Activated CD4-positive, alpha-beta T cell treated with anti-CD3 and anti-CD28 coated beads, Interleukin-2, amount 10 ng/mL, durations not matched to agents 24 days and 14 days (primary cell): ENCODE measurements around the gene HMBS. TPM values are rescaled to one million over a fixed set of nuclear protein-coding genes. Genes with fewer than 3 reads are reported as not detected.

Experiments used
- DNase-seq: peaks from one replicate; pipeline ENCODE4 v3.0.0; 2022
- H3K27ac Mint-ChIP-seq: one replicate; pipeline ENCODE4 v1.8.0; 2022; ENCODE audit warnings: mild to moderate bottlenecking, mixed read lengths
- H3K27me3 Mint-ChIP-seq: one replicate; pipeline ENCODE4 v1.8.0; 2022; ENCODE audit warnings: mixed read lengths
- H3K36me3 Mint-ChIP-seq: one replicate; pipeline ENCODE4 v1.8.0; 2022; ENCODE audit warnings: low read depth, mild to moderate bottlenecking, mixed read lengths
- H3K4me1 Mint-ChIP-seq: one replicate; pipeline ENCODE4 v1.8.0; 2021; ENCODE audit warnings: mixed read lengths
- H3K4me3 Mint-ChIP-seq: one replicate; pipeline ENCODE4 v1.8.0; 2022; ENCODE audit warnings: mild to moderate bottlenecking, moderate library complexity, mixed read lengths
- H3K9me3 Mint-ChIP-seq: one replicate; pipeline ENCODE4 v1.8.0; 2021; ENCODE audit warnings: mixed read lengths
- intact Hi-C: fragments of 100-400 bp; cut with micrococcal nuclease; formaldehyde crosslinking; loops from one replicate; pipeline ENCODE4 v1.15.1; 2023
- total RNA-seq: library from RNA; stranded (reverse); gene quantifications from 2 replicates; pipeline ENCODE4 v1.2.3, GENCODE V29; 2022

The HMBS gene
- total RNA-seq, 1 donor from 2014 or later, result 62.8 TPM

- intact Hi-C loops, result no loop called here
- Mint-ChIP-seq H3K27ac (peak overlapping the region; percentile 47), H3K9me3 (no peaks in the 10 kb centered on the region), H3K4me3 (no peak overlapping the region), H3K4me1 (peaks cover 44% of the 10 kb centered on the region), H3K36me3 (peaks cover 50% of the 10 kb centered on the region), H3K27me3 (no peaks in the 10 kb centered on the region)
- no peak for DNase-seq
Measured at GRCh38 chr11:119111361-119111925, 26.8 kb downstream of the HMBS start.

GRCh38 chr11:119112314-119113020, 27.8 kb downstream of the HMBS start:
- Mint-ChIP-seq H3K4me1 (peaks cover 41% of the 10 kb centered on the region), H3K36me3 (peaks cover 59% of the 10 kb centered on the region), H3K27me3 (no peaks in the 10 kb centered on the region), H3K4me3 (no peak overlapping the region), H3K27ac (peak overlapping the region; percentile 10), H3K9me3 (no peaks in the 10 kb centered on the region)
- intact Hi-C loops, result no loop called here
- no peak for DNase-seq

- DNase-seq, result no peak
- H3K9me3 Mint-ChIP-seq, result no peaks in the 10 kb centered on the region
- intact Hi-C loops, result no loop called here
- H3K27me3 Mint-ChIP-seq, result no peaks in the 10 kb centered on the region
- H3K4me3 Mint-ChIP-seq, result no peak overlapping the region
- H3K27ac Mint-ChIP-seq, result peak overlapping the region; percentile 56
- H3K4me1 Mint-ChIP-seq, result peaks cover 36% of the 10 kb centered on the region
- H3K36me3 Mint-ChIP-seq, result peaks cover 57% of the 10 kb centered on the region
Measured at GRCh38 chr11:119113716-119114115, 29.0 kb downstream of the HMBS start.

GRCh38 chr11:119114351-119114750, 29.7 kb downstream of the HMBS start:
- H3K4me3 Mint-ChIP-seq, result no peak overlapping the region
- intact Hi-C loops, result no loop called here
- H3K9me3 Mint-ChIP-seq, result no peaks in the 10 kb centered on the region
- DNase-seq, result no peak
- H3K36me3 Mint-ChIP-seq, result peaks cover 56% of the 10 kb centered on the region
- peaks cover 29% of the 10 kb centered on the region for H3K4me1 Mint-ChIP-seq
- peak overlapping the region; percentile 98 for H3K27ac Mint-ChIP-seq
- H3K27me3 Mint-ChIP-seq, result no peaks in the 10 kb centered on the region

GRCh38 chr11:119115484-119116234, 31.0 kb downstream of the HMBS start:
- no peaks in the 10 kb centered on the region for H3K9me3 Mint-ChIP-seq
- intact Hi-C loops, result loop anchor here (1.0 kb wide), 1 partner anchor 8 kb away; the partner anchor contains the start of gene C2CD2L
- peak overlapping the region; percentile 86 for H3K4me3 Mint-ChIP-seq
- no peaks in the 10 kb centered on the region for H3K27me3 Mint-ChIP-seq
- H3K27ac Mint-ChIP-seq, result peak overlapping the region; percentile 98
- peaks cover 50% of the 10 kb centered on the region for H3K36me3 Mint-ChIP-seq
- peaks cover 27% of the 10 kb centered on the region for H3K4me1 Mint-ChIP-seq
- peak; percentile 78 for DNase-seq

GRCh38 chr11:119116235-119116594, 31.5 kb downstream of the HMBS start:
- no peaks in the 10 kb centered on the region for H3K9me3 Mint-ChIP-seq
- intact Hi-C loops, result no loop called here
- H3K4me3 Mint-ChIP-seq, result peak overlapping the region; percentile 86
- no peaks in the 10 kb centered on the region for H3K27me3 Mint-ChIP-seq
- peak overlapping the region; percentile 98 for H3K27ac Mint-ChIP-seq
- peaks cover 30% of the 10 kb centered on the region for H3K4me1 Mint-ChIP-seq
- DNase-seq, result no peak
- H3K36me3 Mint-ChIP-seq, result peaks cover 47% of the 10 kb centered on the region

GRCh38 chr11:119116601-119117000, 31.9 kb downstream of the HMBS start:
- H3K27ac Mint-ChIP-seq, result peak overlapping the region; percentile 73
- peaks cover 43% of the 10 kb centered on the region for H3K36me3 Mint-ChIP-seq
- no peak for DNase-seq
- intact Hi-C loops, result no loop called here
- H3K27me3 Mint-ChIP-seq, result no peaks in the 10 kb centered on the region
- no peaks in the 10 kb centered on the region for H3K9me3 Mint-ChIP-seq
- peaks cover 30% of the 10 kb centered on the region for H3K4me1 Mint-ChIP-seq
- no peak overlapping the region for H3K4me3 Mint-ChIP-seq

- H3K36me3 Mint-ChIP-seq, result peaks cover 40% of the 10 kb centered on the region
- no peaks in the 10 kb centered on the region for H3K27me3 Mint-ChIP-seq
- no peak for DNase-seq
- no peak overlapping the region for H3K4me3 Mint-ChIP-seq
- H3K4me1 Mint-ChIP-seq, result peaks cover 34% of the 10 kb centered on the region
- intact Hi-C loops, result no loop called here
- H3K27ac Mint-ChIP-seq, result peak overlapping the region; percentile 73
- H3K9me3 Mint-ChIP-seq, result no peaks in the 10 kb centered on the region
Measured at GRCh38 chr11:119117004-119117706, 32.5 kb downstream of the HMBS start.

- Mint-ChIP-seq H3K4me1 (peaks cover 39% of the 10 kb centered on the region), H3K27me3 (no peaks in the 10 kb centered on the region), H3K4me3 (no peak overlapping the region), H3K36me3 (peaks cover 36% of the 10 kb centered on the region), H3K9me3 (no peaks in the 10 kb centered on the region), H3K27ac (no peak overlapping the region)
- DNase-seq, result no peak
- intact Hi-C loops, result no loop called here
Measured at GRCh38 chr11:119118227-119118626, 33.5 kb downstream of the HMBS start.

GRCh38 chr11:119118946-119119345, 34.3 kb downstream of the HMBS start:
- Mint-ChIP-seq H3K27ac (no peak overlapping the region), H3K27me3 (no peaks in the 10 kb centered on the region), H3K4me1 (peaks cover 38% of the 10 kb centered on the region), H3K9me3 (no peaks in the 10 kb centered on the region), H3K36me3 (peaks cover 32% of the 10 kb centered on the region), H3K4me3 (no peak overlapping the region)
- no peak for DNase-seq
- intact Hi-C loops, result no loop called here

GRCh38 chr11:119120639-119121007, 35.9 kb downstream of the HMBS start:
- intact Hi-C loops, result loop anchor here (1.0 to 2.0 kb wide), 6 partner anchors 13 to 63 kb away; partner anchors contain the start of genes C2CD2L, HYOU1 and NLRX1
- H3K4me1 Mint-ChIP-seq, result peaks cover 31% of the 10 kb centered on the region
- peak overlapping the region; percentile 98 for H3K4me3 Mint-ChIP-seq
- H3K27me3 Mint-ChIP-seq, result no peaks in the 10 kb centered on the region
- H3K9me3 Mint-ChIP-seq, result no peaks in the 10 kb centered on the region
- H3K27ac Mint-ChIP-seq, result peak overlapping the region; percentile 89
- no peak for DNase-seq
- H3K36me3 Mint-ChIP-seq, result peaks cover 29% of the 10 kb centered on the region

- H3K9me3 Mint-ChIP-seq, result no peaks in the 10 kb centered on the region
- H3K36me3 Mint-ChIP-seq, result peaks cover 24% of the 10 kb centered on the region
- intact Hi-C loops, result loop anchor here (1.0 to 2.0 kb wide), 6 partner anchors 14 to 64 kb away; partner anchors contain the start of genes C2CD2L, HYOU1 and NLRX1
- DNase-seq, result peak; percentile 100
- H3K4me1 Mint-ChIP-seq, result peaks cover 26% of the 10 kb centered on the region
- H3K27me3 Mint-ChIP-seq, result no peaks in the 10 kb centered on the region
- H3K27ac Mint-ChIP-seq, result peak within 1 kb of the TSS; percentile 89
- peak within 1 kb of the TSS; percentile 98 for H3K4me3 Mint-ChIP-seq
Measured at GRCh38 chr11:119121008-119121810, 36.5 kb downstream of the HMBS start, which contains the start of gene HINFP. Gene HINFP, plus strand, starts transcription at chr11:119121580. Its CDS starts 5,365 bp downstream, at chr11:119126945.

GRCh38 chr11:119121811-119122124, 37.1 kb downstream of the HMBS start:
- Mint-ChIP-seq H3K9me3 (no peaks in the 10 kb centered on the region), H3K4me1 (peaks cover 28% of the 10 kb centered on the region), H3K27ac (peak overlapping the region; percentile 88), H3K27me3 (no peaks in the 10 kb centered on the region), H3K4me3 (peak overlapping the region; percentile 98), H3K36me3 (peaks cover 21% of the 10 kb centered on the region)
- intact Hi-C loops, result loop anchor here (1.0 to 2.0 kb wide), 6 partner anchors 14 to 64 kb away; partner anchors contain the start of genes C2CD2L, HYOU1 and NLRX1
- DNase-seq, result no peak
